Stimulated activated CD8-positive, alpha-beta memory T cell treated with anti-CD3 and anti-CD28 coated beads, Interleukin-12 subunit alpha, Interleukin-12 subunit beta, amount 100 ng/mL, for 4 hours (primary cell): Measurements from ENCODE around the gene MBD3.
"Not testable (repeated sequence)": the region's sequence is repeated elsewhere in the genome, so short reads cannot be mapped to it uniquely, and the experiment has no call there.

Experiments
- DNase-seq: peaks from one replicate; pipeline ENCODE4 v3.0.0-alpha.2; 2020; ENCODE audit warnings: low read depth

MBD3 gene

DNA sequence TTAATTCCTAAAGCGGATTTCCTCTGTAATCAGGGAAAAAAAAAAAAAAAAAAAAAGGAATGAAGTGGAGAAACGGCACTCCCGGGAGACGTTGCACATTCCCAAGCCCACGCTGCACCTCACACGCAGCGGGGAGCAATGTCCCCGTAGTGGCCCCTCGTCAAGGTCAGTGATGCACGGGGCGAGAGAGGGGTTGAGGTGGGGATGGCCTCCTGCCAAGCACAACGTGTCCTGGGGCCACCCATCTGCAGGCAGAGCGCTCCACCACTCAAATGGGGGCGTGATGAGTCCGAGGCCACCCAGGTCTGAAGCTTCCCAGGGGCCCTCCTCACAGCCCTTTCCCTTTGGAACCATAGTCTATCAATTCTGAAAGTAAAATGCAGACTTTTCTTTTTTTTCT is 53.7 kb downstream of the MBD3 start:
- no peak for DNase-seq

DNA sequence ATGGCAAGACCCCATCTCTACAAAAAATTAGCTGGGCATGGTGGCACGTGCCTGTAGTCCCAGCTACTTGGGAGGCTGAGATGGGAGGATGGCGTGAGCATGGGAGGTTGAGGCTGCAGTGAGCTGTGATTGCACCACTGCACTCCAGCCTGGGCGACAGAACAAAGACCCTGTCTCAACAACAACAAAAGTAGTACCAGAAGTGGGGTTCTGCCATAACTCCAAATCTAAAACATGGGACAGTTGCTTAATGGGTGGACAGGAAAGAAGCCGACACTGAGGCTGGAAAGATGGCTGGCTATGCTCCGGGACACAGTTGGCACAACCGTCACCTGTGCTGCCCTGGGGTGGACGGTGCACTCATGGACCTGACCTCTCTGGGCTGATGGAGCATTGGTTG is 57.0 kb downstream of the MBD3 start:
- DNase-seq: not testable (repeated sequence)

DNA sequence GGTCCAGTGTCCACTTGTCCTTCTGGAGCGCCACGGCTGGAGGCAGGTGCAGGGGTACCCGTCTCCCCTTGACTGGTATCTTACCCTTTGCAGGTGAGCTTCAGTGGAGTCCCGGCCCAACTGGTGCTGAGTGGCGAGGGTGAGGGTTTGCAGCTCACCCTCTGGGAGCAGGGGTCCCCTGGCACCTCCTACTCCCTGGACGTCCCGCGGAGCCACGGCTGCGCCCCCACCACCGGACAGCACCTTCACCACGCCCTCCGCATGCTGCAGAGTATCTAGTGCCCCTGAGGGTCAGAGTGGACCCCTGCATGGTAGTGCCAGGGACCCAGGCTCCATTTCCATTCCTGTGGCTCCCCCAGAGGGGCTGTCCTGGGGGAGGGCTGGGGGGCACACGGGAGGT is 57.7 kb downstream of the MBD3 start:
- DNase-seq: no peak

DNA sequence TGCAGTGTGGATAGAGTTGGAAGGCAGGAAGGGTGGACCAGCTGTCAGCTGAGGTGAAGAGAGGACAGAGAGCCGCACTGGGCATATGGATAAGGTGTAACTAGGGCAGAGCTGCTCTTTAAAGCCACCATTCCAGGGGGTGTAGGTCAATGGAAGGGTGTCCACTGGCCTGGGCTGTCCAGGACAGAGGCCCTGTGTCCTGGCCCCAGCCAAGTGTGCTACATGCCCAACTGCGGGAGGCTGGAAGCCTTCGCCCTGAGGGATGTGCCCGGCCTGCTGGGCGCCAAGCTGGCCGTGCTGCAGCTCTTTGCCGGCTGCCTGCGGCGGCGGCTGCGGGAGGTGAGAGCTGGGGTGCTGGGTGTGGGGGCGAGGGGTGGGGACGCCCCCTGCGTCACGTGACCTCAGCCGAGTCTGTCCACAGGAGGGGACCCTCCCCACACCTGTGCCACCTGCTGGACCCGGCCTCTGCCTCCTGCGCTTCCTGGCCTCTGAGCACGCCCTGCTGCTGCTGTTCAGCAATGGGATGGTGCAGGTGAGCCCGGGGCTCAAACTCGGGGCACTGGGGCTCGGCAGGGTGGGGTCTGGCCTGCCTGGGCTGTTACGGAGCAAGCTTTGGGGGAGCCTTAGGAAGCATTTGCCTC is 59.0 kb downstream of the MBD3 start:
- no peak for DNase-seq

DNA sequence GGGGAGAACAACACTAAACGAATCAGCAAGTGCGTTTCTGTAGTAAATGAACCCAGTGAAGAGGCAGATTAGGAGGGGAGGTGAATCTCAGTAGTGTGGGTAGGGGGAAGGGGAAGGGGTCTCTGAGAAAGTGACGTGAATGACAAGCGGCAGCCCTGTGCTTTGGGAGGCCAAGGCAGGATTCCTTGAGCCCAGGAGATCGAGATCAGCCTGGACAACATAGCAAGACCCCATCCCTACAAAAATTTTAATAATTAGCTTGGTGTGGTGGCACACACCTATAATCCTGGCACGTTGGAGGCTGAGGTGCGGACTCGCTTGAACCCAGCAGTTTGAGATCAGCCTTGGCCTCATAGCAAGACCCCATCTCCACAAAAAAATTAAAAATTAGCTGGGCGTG is 60.7 kb downstream of the MBD3 start:
- DNase-seq: no peak

DNA sequence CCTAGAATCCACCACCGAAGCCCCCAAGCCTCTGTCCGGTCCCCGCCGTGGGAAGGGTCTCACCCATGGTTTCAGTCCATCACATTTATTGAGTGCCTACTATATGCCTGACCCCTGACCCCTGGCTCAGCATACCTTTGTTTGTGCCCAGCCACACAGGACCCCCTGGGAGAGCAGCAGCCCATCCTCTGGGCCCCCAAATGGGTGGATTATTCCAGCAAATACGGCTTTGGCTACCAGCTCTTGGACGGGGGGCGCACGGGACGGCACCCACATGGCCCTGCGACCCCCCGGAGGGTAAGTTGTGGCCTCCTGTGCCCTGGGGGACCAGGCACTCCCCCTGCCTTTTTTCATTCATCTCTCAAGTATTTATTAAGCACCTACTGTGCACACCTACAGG is 61.1 kb downstream of the MBD3 start:
- no peak for DNase-seq

DNA sequence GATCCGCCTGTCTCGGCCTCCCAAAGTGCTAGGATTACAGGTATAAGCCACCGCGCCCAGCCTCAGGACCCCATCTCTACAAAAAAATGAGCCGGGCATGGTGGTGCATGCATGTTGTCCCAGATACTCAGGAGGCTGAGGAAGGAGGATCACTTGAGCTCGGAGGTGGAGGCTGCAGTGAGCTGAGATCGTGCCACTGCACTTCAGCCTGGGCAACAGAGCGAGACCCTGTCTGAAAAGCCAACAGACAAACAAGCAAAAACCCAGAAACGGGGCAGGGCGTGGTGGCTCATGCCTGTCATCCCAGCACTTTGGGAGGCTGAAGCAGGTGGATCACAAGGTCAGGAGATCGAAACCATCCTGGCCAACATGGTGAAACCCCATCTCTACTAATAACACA is 61.8 kb downstream of the MBD3 start:
- DNase-seq: not testable (repeated sequence)

DNA sequence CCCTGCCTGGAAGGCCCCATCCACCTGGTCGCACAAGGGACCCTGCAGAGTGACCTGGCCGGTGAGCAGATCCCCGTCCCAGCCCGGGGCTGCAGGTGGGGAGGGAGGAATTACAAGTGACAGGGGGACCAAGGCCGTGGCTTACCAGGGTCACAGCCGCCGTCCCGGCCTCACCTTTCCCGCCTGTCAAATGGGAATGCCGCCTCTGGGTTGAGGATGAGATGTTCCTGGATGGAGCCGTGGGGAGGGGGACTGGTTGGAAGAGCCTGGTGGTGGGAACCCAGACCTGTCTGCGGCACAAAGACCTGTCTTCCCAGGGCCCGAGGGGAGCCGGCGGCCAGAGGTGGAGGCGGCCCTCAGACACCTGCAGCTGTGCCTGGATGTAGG is 63.2 kb downstream of the MBD3 start:
- DNase-seq: no peak

DNA sequence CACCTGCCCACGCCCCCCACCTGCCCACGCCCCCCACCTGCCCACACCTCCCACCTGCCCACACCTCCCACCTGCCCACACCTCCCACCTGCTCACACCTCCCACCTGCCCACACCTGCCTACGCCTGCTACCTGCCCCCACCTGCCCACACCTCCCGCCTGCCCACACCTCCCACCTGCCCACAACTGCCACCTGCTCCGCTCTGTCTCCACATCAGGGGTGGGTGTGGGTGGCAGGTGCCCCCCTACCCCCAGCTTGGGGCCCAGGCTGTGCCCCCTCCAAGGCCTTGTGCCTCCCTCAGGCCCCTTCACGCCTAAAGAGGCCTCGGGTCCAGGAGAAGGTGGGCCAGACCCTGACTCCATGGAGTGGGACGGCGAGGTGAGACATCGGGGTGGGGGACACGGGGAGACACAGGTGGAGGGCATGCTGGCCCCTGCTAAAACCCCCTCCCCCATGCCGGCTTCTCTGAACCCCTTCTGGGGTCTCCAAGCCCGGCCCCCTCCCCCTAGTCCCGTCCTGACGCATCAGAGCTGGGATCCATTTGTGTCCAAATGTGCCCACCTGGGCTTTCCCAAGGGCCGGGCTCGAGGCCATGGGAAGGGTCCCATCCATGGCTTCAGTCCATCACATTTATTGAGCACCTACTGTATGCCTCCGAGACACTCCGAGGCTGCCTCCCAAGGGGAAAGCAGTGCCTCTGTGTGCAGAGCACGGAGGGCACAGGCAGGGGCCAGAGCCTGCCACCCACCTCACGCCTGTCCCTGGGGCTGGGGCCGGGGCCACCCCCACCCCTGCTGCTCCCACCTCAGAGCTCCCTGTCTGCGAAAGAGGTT is 63.9 kb downstream of the MBD3 start:
- DNase-seq: no peak

DNA sequence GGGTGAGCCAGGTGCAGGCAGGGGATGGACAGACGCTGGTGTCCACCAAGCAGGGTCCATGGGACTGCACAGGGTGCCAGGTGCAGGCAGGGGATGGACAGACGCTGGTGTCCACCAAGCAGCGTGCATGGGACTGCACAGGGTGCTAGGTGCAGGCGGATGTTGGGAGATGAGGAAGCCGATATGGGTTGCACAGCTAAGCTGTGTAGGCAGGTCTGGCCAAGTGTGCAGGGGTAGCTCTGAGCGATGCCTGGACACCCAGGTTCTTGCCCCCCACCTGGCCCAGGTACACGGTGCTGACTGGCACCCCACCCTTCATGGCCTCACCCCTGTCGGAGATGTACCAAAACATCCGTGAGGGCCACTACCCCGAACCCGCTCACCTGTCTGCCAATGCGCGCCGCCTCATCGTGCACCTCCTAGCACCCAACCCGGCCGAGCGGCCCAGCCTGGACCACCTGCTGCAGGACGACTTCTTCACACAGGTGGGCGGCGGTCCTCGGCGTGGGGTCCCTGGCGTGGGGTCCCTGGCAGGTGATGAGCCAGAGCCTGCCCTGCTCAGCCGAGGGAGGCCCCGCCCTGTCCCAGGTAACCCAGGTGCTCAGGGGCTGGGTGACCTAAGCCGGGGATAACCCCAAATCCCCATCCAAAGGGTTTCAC is 64.9 kb downstream of the MBD3 start:
- DNase-seq: no peak

DNA sequence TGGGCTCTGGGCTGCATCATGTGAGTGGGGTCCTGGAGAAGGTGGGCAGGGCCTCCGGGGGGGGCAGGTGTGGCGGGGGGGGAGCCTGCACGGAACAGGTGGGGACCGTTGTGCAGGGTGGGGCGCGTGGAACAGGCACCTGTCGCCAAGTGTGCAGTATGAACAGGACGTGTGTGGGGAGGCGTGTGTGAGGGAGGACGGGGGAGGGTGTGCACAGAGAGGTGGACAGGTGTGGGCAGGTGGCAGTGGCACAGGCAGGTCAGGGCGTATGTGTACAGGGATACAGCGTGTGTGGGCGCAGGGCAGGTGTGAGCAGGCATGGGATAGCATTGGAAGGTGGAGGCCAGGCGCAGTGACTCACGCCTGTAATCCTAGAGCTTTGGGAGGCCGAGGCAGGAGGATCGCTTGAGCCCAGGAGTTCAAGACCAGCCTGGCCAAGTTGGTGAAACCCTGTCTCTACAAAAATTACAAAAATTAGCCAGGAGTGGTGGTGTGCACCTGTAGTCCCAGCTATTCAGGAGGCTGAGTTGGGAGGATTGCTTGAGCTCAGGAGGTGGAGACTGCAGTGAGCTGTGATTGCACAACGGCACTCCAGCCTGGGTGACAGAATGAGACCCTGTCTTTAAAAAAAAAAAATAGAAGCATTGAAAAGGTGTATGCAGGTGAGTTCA is 65.6 kb downstream of the MBD3 start:
- DNase-seq: no peak

DNA sequence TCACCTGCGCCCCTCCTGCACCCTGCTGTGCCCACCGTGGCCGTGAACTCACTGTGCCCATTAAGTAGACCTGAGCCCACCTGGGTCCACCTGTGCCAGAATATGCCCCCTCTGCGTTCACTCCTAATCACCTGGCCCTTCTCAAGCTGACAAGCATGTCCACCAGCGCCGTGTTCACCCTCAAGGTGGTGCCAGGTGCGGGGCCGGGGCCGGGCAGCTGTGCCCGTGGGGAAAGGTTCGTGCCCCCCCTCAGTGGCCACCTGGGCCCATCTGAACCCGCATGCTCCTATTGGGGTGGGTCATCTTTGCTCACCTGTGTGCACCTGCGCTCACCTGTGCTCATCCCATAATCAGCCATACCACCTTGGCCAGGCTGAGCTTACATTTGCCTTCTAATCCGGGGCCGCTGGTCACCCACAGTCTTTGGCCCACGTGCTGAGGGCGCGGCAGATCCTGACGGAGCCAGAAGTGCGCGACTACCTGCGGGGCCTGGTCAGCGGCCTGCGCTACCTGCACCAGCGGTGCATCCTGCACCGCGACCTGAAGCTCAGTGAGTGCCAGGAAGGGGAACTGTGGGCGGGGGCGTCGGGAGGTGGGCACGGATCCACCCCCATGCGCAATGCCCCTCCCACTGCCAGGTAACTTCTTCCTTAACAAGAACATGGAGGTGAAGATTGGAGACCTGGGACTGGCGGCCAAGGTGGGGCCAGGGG is 66.4 kb downstream of the MBD3 start:
- no peak for DNase-seq

DNA sequence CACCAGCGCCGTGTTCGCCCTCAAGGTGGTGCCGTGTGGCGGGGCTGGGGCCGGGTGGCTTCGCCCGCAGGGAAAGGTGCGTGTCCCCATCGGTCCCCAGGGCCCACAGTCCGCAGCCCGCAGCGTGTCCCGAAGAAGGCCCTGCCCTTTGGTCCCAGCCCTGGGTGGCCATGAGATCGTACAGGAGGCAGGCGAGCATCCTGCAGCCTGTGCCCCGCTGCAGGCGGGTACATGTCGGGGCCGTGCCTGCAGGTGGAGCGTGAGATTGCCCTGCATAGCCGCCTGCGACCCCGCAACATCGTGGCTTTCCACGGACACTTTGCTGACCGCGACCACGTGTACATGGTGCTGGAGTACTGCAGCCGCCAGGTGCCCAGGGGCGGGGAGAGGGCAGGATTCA is 67.3 kb downstream of the MBD3 start:
- no peak for DNase-seq

DNA sequence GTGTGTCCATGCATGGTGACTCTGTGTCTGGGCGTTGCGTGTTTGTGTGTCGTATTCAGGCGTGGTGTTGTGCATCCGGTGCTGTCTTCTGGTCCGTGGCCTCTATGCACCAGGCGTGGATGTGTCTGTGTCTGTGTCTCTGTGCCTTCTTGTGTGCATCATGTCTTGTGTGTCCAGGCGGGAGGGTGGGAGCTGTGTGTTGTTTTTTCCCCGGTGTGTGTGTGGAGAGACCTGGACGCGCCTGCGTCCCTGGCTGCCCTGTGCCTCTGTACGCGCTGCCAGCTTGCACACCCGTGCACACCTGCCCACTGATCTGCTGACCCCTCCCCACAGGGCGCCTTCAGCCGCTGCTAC is 67.7 kb downstream of the MBD3 start:
- no peak for DNase-seq

DNA sequence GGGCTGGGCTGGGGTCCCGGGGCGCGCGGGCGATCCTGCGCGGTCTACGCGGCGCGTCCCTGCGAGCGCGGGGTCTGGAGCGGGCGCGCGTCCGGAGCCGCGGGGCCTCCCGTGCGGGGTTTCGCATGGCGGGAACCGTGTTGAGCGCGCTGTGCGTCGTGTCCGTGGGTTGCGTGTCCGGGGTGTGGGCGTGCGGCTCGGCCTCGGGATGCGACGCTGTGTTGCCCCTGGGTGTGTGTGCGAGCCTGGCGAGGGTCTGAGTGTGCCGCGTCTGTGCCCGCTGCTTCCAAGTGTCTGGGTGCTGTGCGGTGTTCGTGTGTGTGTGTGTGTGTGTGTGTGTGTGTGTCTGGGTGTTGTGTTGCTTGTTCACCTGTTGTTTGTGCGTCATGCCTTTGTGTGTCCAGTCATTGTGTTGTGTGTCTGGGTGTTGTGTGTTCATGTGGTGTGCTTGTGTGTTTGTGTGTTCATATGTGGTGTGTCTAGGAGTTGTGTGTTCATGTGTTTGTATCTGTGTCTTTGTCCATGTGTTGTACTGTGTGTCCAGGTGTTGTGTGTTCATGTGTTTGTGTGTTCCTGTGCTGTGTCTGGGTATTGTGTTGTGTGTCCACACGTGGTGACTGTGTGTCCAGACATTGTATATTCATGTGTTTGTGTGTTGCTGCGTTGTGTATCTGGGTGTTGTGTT is 68.2 kb downstream of the MBD3 start:
- no peak for DNase-seq
